HT1080 (cell line): ENCODE measurements around the gene BTBD8. TPM values are rescaled to one million over a fixed set of nuclear protein-coding genes. Genes with fewer than 3 reads are reported as not detected.

Experiments used
- DNase-seq: peaks from one replicate; pipeline ENCODE4 v3.0.0-alpha.2; 2015; ENCODE audit warnings: low read depth
- total RNA-seq: library from RNA; depleted of rRNA; stranded (reverse); fragments of >200 nt; shearing (Covaris generic); gene quantifications from 2 replicates; pipeline ENCODE4 v1.2.3, GENCODE V29; 2014

BTBD8 gene
- total RNA-seq, 1 experiment from 2014 or later: 0.63 TPM

- no peak for DNase-seq
Measured at GRCh38 chr1:92091625-92092024, 11.5 kb downstream of the BTBD8 start.

- no peak for DNase-seq
Measured at GRCh38 chr1:92094090-92094489, 13.9 kb downstream of the BTBD8 start.

GRCh38 chr1:92094595-92094994 lies 14.4 kb downstream of the BTBD8 start:
- no peak for DNase-seq

GRCh38 chr1:92095874-92096273 lies 15.7 kb downstream of the BTBD8 start:
- no peak for DNase-seq

GRCh38 chr1:92096317-92096716 lies 16.2 kb downstream of the BTBD8 start:
- peak; percentile 56 for DNase-seq

GRCh38 chr1:92105546-92106081 lies 25.5 kb downstream of the BTBD8 start:
- DNase-seq: no peak

GRCh38 chr1:92108631-92109030 lies 28.5 kb downstream of the BTBD8 start:
- DNase-seq: no peak

- DNase-seq: no peak
Measured at GRCh38 chr1:92117526-92117925, 37.4 kb downstream of the BTBD8 start.

- peak; percentile 67 for DNase-seq
Measured at GRCh38 chr1:92118826-92119225, 38.7 kb downstream of the BTBD8 start.

- no peak for DNase-seq
Measured at GRCh38 chr1:92123868-92124267, 43.7 kb downstream of the BTBD8 start.

- DNase-seq: no peak
Measured at GRCh38 chr1:92125204-92125603, 45.1 kb downstream of the BTBD8 start.

- no peak for DNase-seq
Measured at GRCh38 chr1:92126088-92126487, 45.9 kb downstream of the BTBD8 start.

GRCh38 chr1:92134331-92134730 lies 54.2 kb downstream of the BTBD8 start:
- no peak for DNase-seq

GRCh38 chr1:92136341-92136740 lies 56.2 kb downstream of the BTBD8 start:
- no peak for DNase-seq

GRCh38 chr1:92154934-92155333 lies 74.8 kb downstream of the BTBD8 start:
- no peak for DNase-seq

GRCh38 chr1:92159593-92159992 lies 79.4 kb downstream of the BTBD8 start:
- DNase-seq: no peak

GRCh38 chr1:92165389-92165788 lies 85.2 kb downstream of the BTBD8 start:
- no peak for DNase-seq

GRCh38 chr1:92167151-92167550 lies 87.0 kb downstream of the BTBD8 start:
- DNase-seq: no peak

- no peak for DNase-seq
Measured at GRCh38 chr1:92168657-92169056, 88.5 kb downstream of the BTBD8 start.

- DNase-seq: no peak
Measured at GRCh38 chr1:92169214-92170005, 89.3 kb downstream of the BTBD8 start.

- DNase-seq: peak; percentile 86
Measured at GRCh38 chr1:92184632-92185031, 104.5 kb downstream of the BTBD8 start.

GRCh38 chr1:92186081-92186480 lies 105.9 kb downstream of the BTBD8 start:
- DNase-seq: no peak
